ENCODE data around the gene CCDC192. TPM values are rescaled to one million over a fixed set of nuclear protein-coding genes. Genes with fewer than 3 reads are reported as not detected.

Gene CCDC192
- polyA plus RNA-seq, 1 donor from 2014 or later = not detected

- no peaks in the 10 kb centered on the region for H3K27me3 ChIP-seq (ENCODE audit: insufficient read depth, low read depth, low read length)
- no peaks in the 10 kb centered on the region for H3K9me2 ChIP-seq (ENCODE audit: insufficient read depth, low read length)
- no peaks in the 10 kb centered on the region for H3K79me2 ChIP-seq (replicated peaks; ENCODE audit: insufficient read depth, low read length)
- H4K20me1 ChIP-seq (ENCODE audit: insufficient read depth) = no peaks in the 10 kb centered on the region
- H3K36me3 ChIP-seq (ENCODE audit: insufficient read depth, low read length) = no peaks in the 10 kb centered on the region
- no peak overlapping the region for H2AFZ ChIP-seq (ENCODE audit: low read depth, low read length)
- no peaks in the 10 kb centered on the region for H3F3A ChIP-seq (ENCODE audit: insufficient read depth, low read length, poor library complexity, severe bottlenecking)
- no peak overlapping the region for H3K4me2 ChIP-seq (ENCODE audit: low read length)
- H3K9ac ChIP-seq (ENCODE audit: low read length) = no peak overlapping the region
- H3K4me3 ChIP-seq (ENCODE audit: low read length) = no peak overlapping the region
- H3K27ac ChIP-seq (ENCODE audit: low read length) = no peak overlapping the region
- TF ChIP-seq MXI1 (conservative IDR thresholded peaks at IDR 0.05; ENCODE audit: poor library complexity, severe bottlenecking) (no peak), RAD21 (conservative IDR thresholded peaks at IDR 0.05) (no peak), REST (IDR thresholded peaks at IDR 0.05; ENCODE audit: borderline replicate concordance) (no peak), SMC3 (conservative IDR thresholded peaks at IDR 0.05; ENCODE audit: poor library complexity) (no peak), POLR2AphosphoS5 (IDR thresholded peaks at IDR 0.05) (no peak), TAF1 (IDR thresholded peaks at IDR 0.05; ENCODE audit: low read depth) (no peak), EZH2 (IDR thresholded peaks at IDR 0.05; ENCODE audit: borderline replicate concordance, insufficient read depth, low read length, poor library complexity, severe bottlenecking) (no peak), EP300 (conservative IDR thresholded peaks at IDR 0.05; ENCODE audit: poor library complexity, severe bottlenecking) (no peak)
- no peaks in the 10 kb centered on the region for H3K9me3 ChIP-seq (ENCODE audit: low read length)
Observed at GRCh38 chr5:127947941-127948340, 244.8 kb downstream of the CCDC192 start.

- Histone ChIP-seq H3K9me3 (ENCODE audit: low read length) (no peaks in the 10 kb centered on the region), H3K4me3 (ENCODE audit: low read length) (no peak overlapping the region), H3K4me2 (ENCODE audit: low read length) (no peak overlapping the region), H3K36me3 (ENCODE audit: insufficient read depth, low read length) (no peaks in the 10 kb centered on the region), H4K20me1 (ENCODE audit: insufficient read depth) (no peaks in the 10 kb centered on the region), H3K9me2 (ENCODE audit: insufficient read depth, low read length) (no peaks in the 10 kb centered on the region), H3K27me3 (ENCODE audit: insufficient read depth, low read depth, low read length) (no peaks in the 10 kb centered on the region), H3K9ac (ENCODE audit: low read length) (no peak overlapping the region), H3K79me2 (replicated peaks; ENCODE audit: insufficient read depth, low read length) (no peaks in the 10 kb centered on the region), H3K27ac (ENCODE audit: low read length) (no peak overlapping the region), H2AFZ (ENCODE audit: low read depth, low read length) (no peak overlapping the region), H3F3A (ENCODE audit: insufficient read depth, low read length, poor library complexity, severe bottlenecking) (no peaks in the 10 kb centered on the region)
- no peak for TF ChIP-seq CTCF (IDR thresholded peaks at IDR 0.05; ENCODE audit: poor library complexity, severe bottlenecking)
- no peak for TF ChIP-seq RAD21 (conservative IDR thresholded peaks at IDR 0.05)
- TF ChIP-seq TAF1 (IDR thresholded peaks at IDR 0.05; ENCODE audit: low read depth) = no peak
- no peak for TF ChIP-seq EZH2 (IDR thresholded peaks at IDR 0.05; ENCODE audit: borderline replicate concordance, insufficient read depth, low read length, poor library complexity, severe bottlenecking)
- no peak for TF ChIP-seq MXI1 (conservative IDR thresholded peaks at IDR 0.05; ENCODE audit: poor library complexity, severe bottlenecking)
- TF ChIP-seq POLR2AphosphoS5 (IDR thresholded peaks at IDR 0.05) = no peak
- TF ChIP-seq REST (IDR thresholded peaks at IDR 0.05; ENCODE audit: borderline replicate concordance) = no peak
- TF ChIP-seq SMC3 (conservative IDR thresholded peaks at IDR 0.05; ENCODE audit: poor library complexity) = no peak
- no peak for TF ChIP-seq EP300 (conservative IDR thresholded peaks at IDR 0.05; ENCODE audit: poor library complexity, severe bottlenecking)
Observed at GRCh38 chr5:127950707-127951391, 247.7 kb downstream of the CCDC192 start.

Measured in neural cell (in vitro differentiated cells).